Measurements from ENCODE around the gene DCDC1.
"Not testable (repeated sequence)": the region's sequence is repeated elsewhere in the genome, so short reads cannot be mapped to it uniquely, and the experiment has no call there.

Gene DCDC1

DNA sequence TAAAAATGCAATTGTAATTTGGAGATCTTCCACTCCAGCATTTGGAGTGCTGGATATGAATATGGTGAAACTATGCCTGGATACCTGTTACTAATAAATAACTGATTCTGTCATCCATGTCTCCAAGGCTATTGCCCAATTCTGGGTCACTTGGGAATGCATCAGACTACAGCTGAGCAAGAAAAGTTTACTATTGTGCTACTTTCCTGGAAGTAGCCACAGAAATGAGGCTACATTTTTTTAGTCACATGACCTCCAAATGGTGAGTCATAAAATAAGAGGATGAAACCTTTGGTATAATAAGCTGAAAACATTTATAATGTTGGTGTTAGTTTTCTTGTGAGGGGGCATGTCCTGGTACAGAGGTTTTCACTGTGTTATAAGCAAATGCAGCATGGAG is 44.4 kb downstream of the DCDC1 start:
- DNase-seq = peak; percentile 71

DNA sequence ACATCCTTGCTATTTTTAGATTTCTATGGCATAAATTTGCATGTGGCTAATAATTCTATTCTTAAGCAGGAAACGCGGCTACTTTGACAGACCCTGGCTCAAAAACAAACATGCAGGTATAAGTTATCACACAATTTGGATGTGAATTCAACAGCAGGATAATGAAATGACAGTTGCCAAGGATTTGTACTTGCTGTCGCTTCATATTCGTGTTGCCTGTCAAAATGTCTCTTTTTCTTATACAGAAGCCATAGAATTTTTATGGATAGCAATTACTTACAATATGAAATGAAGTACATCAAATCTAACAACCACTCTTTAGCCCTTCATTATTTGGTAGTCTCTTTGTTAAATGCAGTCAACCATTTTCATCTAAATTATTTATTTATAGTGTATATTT is 46.4 kb downstream of the DCDC1 start:
- no peak for DNase-seq

DNA sequence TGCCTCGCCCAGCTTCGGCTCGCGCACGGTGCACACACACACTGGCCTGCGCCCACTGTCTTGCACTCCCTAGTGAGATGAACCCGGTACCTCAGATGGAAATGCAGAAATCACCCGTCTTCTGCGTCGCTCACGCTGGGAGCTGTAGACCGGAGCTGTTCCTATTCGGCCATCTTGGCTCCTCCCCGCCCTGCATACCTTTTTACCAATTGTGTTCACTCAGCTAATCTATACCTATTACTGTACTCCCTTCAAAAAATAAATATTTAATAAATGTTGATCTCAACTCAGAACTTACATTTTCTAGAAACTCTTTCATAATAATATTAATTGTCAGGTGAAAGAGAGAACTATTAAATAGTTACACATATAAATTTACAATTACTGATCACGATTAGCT is 48.0 kb downstream of the DCDC1 start:
- not testable (repeated sequence) for DNase-seq

DNA sequence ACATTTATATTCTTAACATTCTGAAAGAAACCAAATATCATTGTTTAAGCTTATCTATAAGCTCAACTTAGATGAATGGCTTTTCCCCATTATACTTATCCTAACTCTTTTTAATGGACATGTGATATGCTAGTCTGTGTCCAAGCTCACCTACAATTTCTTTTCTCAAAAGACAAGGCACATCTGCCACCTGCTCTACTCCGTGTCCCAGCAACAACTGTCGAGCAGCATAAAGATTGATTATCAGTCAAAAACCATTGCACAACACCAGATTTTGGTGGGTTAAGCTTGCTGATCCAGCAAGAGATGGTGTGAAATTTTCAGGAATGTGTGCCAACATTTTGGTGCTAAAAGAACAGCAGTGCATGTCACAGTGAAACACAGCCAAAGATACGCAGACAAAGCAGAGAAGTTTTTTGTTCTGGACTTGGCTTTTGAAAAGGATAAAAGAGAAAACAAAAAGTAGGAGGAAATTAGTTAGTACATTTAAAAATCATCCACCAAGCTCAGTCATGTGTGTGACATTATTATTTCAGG is 65.8 kb downstream of the DCDC1 start:
- no peak for DNase-seq

DNA sequence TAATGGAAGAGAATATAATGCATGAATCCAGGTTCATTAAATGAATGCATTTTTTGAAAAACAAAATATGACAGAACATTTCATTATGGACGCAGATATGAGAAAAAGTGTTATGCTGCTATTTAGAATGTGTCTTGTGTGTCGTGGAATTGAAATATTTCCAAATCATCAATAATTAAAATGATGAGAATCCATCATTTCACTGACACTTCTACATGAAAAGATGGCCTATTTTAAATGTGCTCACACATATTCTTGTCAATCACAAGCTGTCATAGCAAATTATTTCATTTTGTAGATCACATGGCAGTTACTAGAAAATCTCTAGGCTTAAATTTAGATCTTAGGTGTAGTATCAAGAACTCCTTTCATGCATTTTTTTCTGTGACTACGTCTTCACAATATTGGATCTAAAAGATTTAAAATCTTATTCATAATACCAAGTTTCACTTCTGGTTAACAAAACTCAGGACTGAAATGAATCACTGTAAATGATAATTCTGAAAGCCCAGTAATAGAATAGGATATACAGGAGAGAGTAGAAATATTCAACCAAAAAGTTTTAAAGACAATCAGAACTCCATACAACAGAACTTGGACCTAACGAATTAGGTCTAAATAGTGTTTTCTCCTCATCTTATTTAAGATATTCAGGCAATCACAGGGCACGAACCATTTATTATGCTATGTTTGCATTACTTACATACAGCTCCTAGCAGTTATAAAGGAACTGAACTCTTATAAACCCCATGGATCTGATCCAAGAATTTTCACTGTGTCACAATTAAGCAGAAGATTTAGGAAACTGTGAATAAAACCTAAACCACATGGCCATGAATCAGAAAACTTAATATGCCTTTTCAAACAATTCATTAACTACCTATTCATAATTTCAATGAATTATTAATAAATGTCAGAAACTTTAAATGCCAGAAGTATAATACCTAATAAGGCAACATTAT is 67.7 kb downstream of the DCDC1 start:
- DNase-seq = peak; percentile 1

DNA sequence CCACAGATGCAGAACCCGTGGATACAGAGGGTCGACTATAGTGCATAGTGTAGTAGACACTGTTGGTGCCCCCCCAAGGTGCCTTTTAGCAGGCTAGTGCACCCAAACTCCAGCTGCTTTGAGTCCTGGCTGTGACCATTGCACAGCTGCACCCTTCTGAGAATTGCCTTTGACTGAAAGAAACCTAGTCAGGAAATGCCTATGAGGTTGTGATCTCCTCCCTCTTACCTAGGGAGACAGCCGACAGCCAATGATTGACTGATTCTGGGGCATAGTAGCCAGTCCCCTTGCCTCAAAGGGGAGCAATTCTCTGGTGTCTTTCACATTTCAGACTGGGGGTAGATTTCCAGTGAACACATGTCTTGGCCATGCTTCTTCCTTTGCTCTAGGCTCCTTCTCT is 74.2 kb downstream of the DCDC1 start:
- DNase-seq = no peak

DNA sequence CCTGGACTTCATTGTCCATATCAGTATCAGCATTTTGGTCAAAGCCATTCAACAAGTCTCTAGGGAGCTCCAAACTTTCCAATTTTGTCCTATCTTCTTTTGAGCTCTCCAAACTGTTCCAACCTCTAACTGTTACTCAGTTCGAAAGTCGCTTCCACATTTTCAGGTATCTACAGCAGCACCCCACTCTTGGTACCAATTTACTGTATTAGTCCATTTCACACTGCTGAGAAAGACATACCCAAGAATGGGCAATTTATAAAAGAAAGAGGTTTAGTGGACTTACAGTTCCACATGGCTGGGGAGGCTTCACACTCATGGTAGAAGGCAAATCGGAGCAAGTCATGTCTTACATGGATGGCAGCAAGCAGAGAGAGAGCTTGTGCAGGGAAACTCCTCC is 96.0 kb downstream of the DCDC1 start:
- DNase-seq = not testable (repeated sequence)

DNA sequence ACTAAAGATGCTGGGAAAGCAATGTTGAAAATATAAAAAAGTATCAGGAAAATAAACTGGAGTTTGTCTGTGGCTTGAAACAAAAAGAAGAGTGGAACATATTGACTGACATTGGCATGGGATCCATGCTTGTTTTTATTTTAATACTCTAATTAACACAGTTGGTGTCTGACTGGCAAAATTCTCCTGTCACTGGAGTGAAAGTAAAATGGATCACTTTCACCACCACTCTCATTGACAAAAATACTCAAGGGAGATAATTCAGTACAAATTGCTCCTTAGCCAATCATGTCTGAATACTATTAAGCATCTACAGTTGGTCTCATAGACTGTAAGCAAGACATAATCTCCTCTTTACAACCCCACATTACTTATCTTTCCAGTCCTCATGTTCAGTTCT is 101.8 kb downstream of the DCDC1 start:
- no peak for DNase-seq

DNA sequence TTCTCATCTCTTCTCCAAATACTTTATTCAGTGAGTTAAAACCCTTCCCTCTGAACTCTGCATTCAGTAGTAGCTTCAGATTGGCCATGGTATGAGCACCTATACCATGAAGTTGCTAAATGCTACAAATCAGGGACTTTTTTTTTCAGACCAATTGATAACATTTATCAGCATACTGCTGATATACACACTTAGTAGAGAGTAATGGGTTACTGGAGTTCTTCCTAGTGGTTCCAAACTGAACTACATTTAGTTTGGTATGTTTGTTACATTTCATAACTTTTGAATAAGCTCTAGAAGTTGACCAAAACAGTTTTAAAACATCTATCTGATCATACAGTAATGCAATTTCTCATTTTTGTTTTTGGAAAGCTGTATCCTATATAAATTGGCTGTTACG is 104.7 kb downstream of the DCDC1 start:
- DNase-seq = no peak

DNA sequence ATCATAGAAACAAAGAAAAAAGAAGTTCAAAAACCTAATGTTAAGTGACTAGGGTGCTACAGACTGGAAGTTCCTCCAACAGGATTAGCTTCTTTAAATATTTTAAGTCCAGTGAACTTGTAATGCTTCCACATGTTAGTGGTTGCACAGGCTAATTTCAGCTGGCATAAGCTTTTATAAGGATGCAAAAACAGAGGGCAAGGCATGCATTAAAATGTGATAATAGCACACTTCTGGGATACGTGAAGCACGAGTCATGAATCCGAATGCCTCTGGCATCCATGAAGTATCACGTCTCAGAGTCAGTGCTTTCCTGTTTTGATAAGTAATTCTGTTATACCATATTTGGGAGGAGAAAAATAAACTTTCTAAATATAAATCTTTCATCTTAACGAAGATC is 106.8 kb downstream of the DCDC1 start:
- DNase-seq = peak; percentile 82

DNA sequence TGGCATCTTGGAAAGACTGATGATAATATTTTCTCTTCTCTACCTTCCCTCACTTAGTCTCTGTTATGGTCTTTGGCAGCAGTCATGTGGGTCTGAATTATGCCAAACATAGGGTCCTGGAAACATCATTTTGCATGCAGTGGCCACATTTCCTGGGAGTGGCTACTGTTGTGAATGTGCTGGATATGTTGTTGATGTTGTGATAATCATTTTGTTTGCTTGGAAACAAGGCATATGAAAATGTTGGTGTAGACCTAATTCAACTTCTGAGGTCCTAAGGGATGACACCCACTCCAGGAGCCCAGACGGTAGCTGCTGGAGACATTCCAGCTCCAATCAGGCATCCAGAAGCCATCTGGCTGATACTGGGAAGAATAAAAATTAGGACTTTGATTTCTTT is 109.7 kb downstream of the DCDC1 start:
- no peak for DNase-seq

DNA sequence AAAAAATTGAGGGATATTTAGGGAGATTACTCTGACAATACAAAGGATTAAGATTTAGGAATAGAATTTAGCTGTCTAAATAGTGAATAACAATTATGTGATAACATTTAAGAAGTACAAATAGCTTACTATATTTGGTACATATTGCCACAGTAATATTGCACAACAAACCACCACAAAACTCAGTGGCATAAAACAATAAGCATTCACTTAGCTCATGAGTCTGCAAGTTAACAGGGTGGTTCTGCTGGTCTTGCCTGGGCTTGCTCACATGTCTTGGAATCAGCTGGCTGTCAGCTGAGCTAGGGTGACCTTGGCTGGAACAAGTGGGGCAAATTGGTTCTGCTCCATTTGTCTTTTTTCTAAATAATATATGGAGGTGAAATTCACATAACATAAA is 115.1 kb downstream of the DCDC1 start:
- DNase-seq = peak; percentile 5

DNA sequence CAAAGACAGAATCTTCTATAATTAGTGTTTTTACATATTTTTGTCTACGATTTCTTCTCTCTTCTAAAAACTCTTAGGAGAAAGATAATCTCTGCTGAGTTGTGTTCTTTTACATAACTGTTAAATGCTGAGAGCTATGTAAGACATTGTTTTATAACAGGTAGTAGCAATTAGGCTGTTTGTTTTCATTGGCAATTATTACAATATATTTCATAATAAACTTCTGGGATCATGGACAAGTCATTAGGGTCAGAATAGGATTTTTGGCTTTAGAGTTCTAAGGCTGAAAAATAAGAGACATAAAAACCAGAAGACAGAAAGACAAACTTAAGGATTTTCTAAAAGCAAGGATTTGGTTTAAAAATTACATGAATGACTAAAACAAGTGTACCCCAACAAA is 120.8 kb downstream of the DCDC1 start:
- DNase-seq = no peak

DNA sequence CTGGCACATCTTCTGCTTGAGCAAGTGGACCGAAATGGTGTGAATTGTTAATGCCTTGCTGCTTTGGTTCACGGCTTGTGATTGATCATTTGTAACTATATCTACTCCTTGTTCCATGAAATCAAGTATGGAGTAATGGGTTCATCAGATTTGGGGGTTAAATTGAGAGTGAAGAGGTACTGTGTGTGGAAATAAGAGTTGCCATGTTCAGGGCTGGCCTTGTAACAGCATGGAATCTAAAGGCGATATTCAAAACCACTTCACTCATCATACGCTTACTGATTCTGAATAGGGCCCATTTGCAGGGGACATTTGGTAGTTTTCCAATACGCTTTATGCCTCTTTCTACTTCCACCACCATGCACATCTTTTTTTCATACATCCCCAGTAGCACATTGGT is 122.2 kb downstream of the DCDC1 start:
- no peak for DNase-seq

DNA sequence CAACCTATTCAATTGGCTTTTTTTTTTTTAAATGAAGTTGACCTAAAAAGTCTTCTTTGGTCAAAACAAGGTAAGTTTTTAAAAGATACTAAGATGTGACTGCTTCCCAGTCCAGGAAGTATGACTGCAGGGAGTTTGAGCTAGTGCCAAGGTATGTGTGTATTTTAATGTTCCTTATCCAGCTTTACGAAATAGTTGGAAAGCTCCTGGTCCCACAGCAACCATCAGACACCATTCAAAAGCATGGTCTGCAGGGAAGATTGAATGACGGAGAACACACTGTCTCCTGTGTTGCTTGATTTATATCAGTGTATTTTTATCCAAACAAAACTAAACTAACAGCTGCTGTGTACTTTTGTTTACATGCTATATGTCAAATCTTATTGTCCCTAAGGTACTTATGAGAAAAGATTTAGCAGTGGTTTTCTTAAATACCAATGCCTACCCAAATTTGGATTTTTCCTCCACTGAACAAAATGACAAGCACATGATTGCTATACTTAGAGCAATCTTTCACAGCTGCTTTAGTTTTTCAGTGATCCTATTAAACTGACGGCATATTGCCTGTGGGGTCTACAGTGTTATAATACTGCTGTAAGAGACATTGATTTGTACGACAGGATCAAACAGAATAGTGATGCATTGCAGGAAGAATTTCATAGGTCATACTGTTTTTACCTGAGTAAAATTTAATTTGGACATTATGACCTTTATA is 122.9 kb downstream of the DCDC1 start:
- peak; percentile 21 for DNase-seq

DNA sequence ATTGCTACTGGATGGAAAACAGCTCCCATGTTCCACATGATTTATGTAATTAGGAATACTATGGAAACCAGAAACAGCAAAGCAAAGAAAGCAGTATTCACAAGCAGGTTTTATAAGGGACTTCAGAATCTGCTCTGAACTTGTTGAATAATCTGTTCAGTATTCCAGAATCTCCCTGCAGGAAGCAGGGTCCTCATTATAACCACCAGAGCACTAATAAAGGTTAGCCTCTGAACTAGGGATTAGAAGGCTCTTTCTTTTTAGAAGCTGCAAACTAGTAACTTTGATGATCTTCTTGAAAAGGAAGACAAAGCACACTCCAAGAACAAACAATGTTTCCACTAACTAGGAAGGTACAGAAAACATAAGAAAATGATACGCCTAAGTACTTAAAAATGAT is 125.8 kb downstream of the DCDC1 start:
- no peak for DNase-seq

DNA sequence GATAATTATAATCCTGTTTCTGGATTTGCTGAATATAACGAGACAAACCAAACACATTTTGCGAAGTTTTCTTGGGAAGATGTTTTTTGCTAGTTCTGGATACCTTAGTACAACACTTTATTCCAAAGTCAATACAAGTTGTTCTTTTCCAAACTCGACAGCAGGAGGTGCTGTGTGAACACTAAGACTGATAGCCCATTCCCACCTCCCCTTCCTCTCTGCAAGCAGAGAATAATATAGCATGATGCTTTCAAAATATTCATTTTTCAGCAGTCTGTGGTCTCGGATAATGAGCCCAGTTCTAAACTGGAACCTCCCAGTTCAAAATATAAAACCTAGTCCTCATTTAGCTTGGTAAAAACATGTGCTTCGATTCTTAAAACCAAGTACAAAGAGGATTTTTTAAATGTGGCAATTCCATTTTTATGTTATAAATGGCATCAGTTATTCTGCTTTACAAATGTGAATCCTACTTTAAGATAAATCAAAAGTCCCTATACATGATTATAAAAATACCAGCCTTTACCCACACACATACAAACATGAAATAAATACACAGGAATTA is 129.1 kb downstream of the DCDC1 start:
- peak; percentile 40 for DNase-seq

DNA sequence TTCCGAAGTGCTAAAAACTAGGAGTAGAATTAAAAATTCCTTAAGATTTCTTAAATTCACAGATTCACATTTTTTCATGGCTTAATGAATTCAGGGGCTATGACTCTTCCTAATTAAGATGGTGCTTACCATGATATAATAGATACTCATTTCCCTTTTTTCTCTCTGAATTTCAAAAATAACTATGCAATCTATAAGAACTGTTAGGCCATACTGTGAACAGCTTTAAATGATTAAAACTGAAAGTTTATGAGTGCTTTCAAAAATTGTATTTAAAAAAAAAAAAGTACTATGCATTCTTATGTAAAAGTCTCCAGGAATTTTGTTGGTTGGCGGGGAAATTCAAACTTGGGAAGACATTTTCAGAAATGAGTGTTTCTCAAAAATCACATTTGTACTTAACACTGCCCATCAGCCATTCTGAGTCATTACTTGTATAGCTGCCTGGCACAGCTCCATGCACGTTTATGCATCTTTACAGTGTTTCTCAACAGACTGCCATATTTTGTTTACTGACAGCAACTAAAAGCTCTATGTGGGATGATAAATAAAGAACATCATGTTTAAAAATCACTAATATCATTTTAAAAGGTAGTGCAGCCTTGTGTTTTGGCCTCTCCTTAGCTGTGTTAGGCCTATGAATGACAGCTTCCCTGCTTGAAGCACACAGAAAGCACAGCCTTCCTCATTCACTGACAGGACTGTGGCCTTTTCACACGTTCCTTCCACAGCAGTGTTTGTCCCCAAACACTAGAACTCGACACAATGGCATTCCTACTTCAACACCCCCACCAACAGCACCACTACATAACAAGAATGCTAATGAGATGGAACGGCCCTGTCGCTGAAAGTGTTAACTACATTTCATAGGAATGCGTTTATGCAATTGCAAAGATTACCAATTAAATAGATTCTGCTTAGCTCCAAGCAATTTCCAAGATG is 131.4 kb downstream of the DCDC1 start:
- peak; percentile 54 for DNase-seq

DNA sequence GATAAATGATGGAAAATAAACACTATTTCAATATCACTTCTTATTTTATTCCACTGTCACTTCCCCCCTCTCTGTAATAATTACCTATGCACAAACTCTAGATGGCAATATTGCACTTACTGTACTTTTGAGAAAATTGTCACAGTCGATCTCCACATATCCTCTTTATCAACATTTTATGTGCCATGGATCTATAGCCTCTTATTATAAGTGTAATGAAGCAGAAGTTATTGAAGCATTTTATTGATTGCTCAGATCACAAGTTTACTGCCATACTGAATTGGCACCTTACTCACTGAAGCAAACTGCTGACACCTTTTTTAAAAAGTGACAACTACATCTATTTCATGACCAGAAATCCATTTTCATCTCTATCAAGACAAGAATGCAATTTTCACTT is 133.4 kb downstream of the DCDC1 start:
- peak; percentile 8 for DNase-seq

DNA sequence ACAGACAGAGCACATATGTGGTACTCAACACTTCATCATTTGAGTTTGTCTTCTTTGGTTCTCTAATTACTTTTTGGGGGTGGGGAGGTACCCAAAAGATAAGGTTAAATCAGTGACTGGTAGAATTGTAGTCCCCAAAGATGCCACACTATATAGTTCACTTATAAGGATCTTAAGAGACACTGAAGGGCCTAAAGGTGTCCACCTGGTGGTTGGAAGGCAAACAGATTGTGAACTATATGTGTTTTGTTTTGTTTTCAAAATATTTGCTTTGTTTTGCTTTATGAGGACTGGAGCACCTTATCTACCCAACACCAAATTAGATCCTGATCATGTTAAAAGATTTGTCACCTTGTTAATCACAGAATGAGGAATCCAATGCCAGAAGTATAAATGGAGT is 136.1 kb downstream of the DCDC1 start:
- no peak for DNase-seq

DNA sequence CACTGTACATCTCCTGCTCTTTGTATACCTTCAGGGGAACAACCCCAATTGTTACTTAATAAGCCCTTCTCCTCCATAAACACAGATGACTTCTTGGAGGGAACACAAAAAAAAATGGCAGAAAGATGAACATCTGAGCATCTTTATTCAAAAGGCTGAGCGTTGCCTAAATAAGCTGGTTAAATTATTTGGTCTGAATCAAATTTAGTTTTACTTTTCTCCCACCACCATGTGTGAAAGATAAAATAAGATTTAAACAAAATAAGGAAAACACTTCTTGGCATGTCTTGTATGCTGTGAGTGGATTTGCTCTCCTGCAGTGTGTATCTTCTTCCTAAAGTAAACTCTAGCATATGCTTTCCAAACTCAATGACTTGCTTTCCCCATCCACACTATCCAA is 137.9 kb downstream of the DCDC1 start:
- no peak for DNase-seq

DNA sequence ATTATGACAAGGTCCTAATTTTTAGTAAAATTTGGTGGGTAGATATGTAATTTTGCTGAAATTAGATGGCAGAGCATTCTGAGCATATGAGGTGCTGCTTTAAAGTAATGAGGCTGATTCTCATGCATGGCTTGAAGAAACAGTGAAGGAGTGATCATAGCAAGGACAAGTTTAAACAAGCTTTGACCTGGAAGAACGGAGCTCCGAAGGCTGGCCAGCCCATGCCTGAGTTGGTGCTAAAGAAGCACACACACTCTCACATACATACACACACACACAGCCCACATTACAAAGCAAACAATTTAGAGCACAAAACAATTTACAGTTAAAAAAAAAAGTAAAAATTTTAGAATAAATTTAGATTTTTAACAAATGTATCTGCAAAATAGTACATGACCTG is 150.7 kb downstream of the DCDC1 start:
- no peak for DNase-seq

DNA sequence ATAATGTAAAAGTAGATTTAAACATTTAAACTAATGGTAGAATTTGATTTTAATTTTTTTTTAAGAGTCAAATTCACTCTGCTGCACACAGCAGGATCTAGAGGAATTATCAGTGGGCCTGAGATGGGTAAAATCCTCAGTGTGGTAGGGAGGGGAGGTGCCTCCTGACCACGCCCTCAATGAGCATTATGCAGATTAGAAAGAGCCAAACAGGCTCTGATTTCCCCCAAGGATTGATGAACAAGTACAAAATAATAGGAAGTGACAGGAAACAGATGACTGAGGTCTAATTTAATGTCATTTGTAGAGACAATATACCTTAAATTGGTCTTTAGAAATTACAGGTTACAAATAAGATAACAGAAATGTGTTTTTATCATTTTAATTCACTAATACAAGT is 155.2 kb downstream of the DCDC1 start:
- no peak for DNase-seq
